ENCODE data around the gene HOXA2. TPM values are rescaled to one million over a fixed set of nuclear protein-coding genes. Genes with fewer than 3 reads are reported as not detected.

The HOXA2 gene
- total and polyA plus RNA-seq, 4 donors = 0.44 to 3.4 (median 1.5) TPM

- no peaks in the 10 kb centered on the region for H3K9me3 ChIP-seq (ENCODE audit: control insufficient read depth in 4 of 4, insufficient read depth in 3 of 4, low read length in 3 of 4)
- H3K27me3 ChIP-seq (ENCODE audit: control insufficient read depth in 3 of 3, insufficient read depth in 3 of 3, low read length in 2 of 3) = peaks cover 0 to 58% (median 14%) of the 10 kb centered on the region in 3 donors
- ATAC-seq (ENCODE audit: insufficient read depth, low FRiP score) = no peak
- 40 to 82% methylated on average over 2 of the region's 2 CpGs for WGBS, 2 donors
- H3K4me1 ChIP-seq (ENCODE audit: control insufficient read depth in 5 of 5, insufficient read depth in 5 of 5, low read length in 5 of 5) = peaks cover 0 to 72% (median 7%) of the 10 kb centered on the region in 5 donors
- H3K36me3 ChIP-seq (ENCODE audit: control insufficient read depth in 4 of 4, insufficient read depth in 4 of 4, low read length in 4 of 4) = peaks cover 0 to 31% (median 15%) of the 10 kb centered on the region in 4 donors
- peak in 1 of 3 donors; percentile 63 for DNase-seq
- no peak overlapping the region for H3K4me3 ChIP-seq
- TF ChIP-seq, protein P1, sequence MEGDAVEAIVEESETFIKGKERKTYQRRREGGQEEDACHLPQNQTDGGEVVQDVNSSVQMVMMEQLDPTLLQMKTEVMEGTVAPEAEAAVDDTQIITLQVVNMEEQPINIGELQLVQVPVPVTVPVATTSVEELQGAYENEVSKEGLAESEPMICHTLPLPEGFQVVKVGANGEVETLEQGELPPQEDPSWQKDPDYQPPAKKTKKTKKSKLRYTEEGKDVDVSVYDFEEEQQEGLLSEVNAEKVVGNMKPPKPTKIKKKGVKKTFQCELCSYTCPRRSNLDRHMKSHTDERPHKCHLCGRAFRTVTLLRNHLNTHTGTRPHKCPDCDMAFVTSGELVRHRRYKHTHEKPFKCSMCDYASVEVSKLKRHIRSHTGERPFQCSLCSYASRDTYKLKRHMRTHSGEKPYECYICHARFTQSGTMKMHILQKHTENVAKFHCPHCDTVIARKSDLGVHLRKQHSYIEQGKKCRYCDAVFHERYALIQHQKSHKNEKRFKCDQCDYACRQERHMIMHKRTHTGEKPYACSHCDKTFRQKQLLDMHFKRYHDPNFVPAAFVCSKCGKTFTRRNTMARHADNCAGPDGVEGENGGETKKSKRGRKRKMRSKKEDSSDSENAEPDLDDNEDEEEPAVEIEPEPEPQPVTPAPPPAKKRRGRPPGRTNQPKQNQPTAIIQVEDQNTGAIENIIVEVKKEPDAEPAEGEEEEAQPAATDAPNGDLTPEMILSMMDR (IDR thresholded peaks at IDR 0.05; ENCODE audit: control extremely low read depth, extremely low read depth) = no peak
- peak overlapping the region; percentile 82 to 98 for H3K9ac ChIP-seq (ENCODE audit: insufficient read depth in 1 of 2, low read length in 2 of 2)
- H3K27ac ChIP-seq (ENCODE audit: low read depth in 1 of 2, low read length in 1 of 2) = no peak overlapping the region
These were observed 35.3 kb upstream of the HOXA2 start for GRCh38 chr7:27137640-27138315.

DNA sequence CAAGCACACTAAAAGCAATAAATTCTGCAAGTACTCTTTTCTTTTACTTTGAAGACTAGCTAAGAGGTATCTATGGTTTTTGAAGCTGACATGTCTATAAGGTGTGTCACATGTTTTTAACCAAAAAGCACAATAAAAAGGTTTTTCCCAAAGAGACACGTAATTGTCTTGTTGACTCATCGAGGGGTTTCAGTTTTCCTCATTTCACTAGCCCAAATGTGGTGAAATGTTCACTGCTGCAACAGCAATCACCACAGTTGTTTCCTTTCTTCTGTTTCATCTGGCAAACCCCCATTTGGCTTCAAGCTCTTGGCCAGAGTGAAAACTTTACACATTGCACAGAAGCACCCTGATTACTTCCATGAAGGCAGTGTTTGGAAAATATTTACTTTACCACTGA, 31.9 kb upstream of the HOXA2 start:
- H3K36me3 ChIP-seq (ENCODE audit: control insufficient read depth in 4 of 4, insufficient read depth in 4 of 4, low read length in 4 of 4) = peaks cover 0 to 23% (median under 1%) of the 10 kb centered on the region in 4 donors
- DNase-seq = peak in 2 of 3 donors; percentile 63 to 96
- H3K27ac ChIP-seq (ENCODE audit: low read depth in 1 of 2, low read length in 1 of 2) = no peak overlapping the region
- peaks cover 4 to 84% (median 7%) of the 10 kb centered on the region in 5 donors for H3K4me1 ChIP-seq (ENCODE audit: control insufficient read depth in 5 of 5, insufficient read depth in 5 of 5, low read length in 5 of 5)
- TF ChIP-seq, protein P1 (IDR thresholded peaks at IDR 0.05; ENCODE audit: control extremely low read depth, extremely low read depth) = no peak
- H3K9me3 ChIP-seq (ENCODE audit: control insufficient read depth in 4 of 4, insufficient read depth in 3 of 4, low read length in 3 of 4) = no peaks in the 10 kb centered on the region
- ATAC-seq (ENCODE audit: insufficient read depth, low FRiP score) = no peak
- peak overlapping the region in 1 of 2 donors; percentile 98 for H3K9ac ChIP-seq (ENCODE audit: insufficient read depth in 1 of 2, low read length in 2 of 2)
- H3K4me3 ChIP-seq = no peak overlapping the region
- H3K27me3 ChIP-seq (ENCODE audit: control insufficient read depth in 3 of 3, insufficient read depth in 3 of 3, low read length in 2 of 3) = peaks cover 0 to 52% (median 16%) of the 10 kb centered on the region in 3 donors
- WGBS, 2 donors = 8 to 17% methylated on average over 2 of the region's 2 CpGs

DNA sequence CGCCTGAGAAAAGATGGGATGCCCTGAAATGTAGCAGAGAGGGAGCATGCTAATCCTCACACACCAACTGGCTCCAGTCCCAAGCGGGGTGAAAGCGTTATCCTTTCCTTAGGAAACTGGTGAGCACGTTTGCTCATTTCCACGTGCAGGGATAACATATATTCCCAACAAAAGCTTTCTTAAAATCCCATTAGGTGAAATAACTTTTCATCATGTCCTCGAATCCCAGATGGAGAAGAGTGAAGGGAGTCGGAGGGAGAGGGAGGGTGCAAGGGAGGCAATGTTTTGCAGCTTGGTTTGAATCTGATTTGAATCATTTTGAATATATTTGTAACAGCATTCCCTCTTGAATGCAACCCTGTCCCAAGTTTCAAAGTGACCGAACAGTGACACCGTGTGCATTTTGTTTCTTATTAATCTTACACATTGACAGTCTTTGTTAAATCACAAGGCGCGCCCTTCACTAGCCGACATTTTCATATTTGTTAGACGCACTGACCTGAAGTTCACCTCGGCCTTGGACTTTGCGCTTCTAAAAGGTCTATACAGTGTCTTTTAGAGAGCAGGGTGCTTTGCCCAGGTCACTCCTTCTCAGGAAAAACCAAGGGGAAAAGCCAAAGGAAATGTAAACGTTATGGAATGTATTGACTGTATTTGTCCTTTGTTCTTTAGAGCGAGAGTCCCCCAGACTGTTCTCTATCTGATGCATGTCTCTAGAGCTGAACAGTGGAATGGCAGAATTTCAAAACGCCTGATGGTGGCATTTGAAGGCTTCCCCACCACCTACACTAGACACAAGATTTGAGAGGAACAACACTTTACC, 31.1 kb upstream of the HOXA2 start:
- peaks cover 0 to 60% (median 16%) of the 10 kb centered on the region in 3 donors for H3K27me3 ChIP-seq (ENCODE audit: control insufficient read depth in 3 of 3, insufficient read depth in 3 of 3, low read length in 2 of 3)
- WGBS, 2 donors = 42 to 66% methylated on average over 18 of the region's 18 CpGs
- H3K4me3 ChIP-seq = no peak overlapping the region
- peaks cover 0 to 28% (median 4%) of the 10 kb centered on the region in 4 donors for H3K36me3 ChIP-seq (ENCODE audit: control insufficient read depth in 4 of 4, insufficient read depth in 4 of 4, low read length in 4 of 4)
- ATAC-seq (ENCODE audit: insufficient read depth, low FRiP score) = no peak
- H3K27ac ChIP-seq (ENCODE audit: low read depth in 1 of 2, low read length in 1 of 2) = peak overlapping the region in 1 of 2 donors; percentile 58
- DNase-seq = peak in 2 of 3 donors; percentile 49 to 80
- peak overlapping the region in 1 of 2 donors; percentile 98 for H3K9ac ChIP-seq (ENCODE audit: insufficient read depth in 1 of 2, low read length in 2 of 2)
- peaks cover 4 to 86% (median 7%) of the 10 kb centered on the region in 5 donors for H3K4me1 ChIP-seq (ENCODE audit: control insufficient read depth in 5 of 5, insufficient read depth in 5 of 5, low read length in 5 of 5)
- H3K9me3 ChIP-seq (ENCODE audit: control insufficient read depth in 4 of 4, insufficient read depth in 3 of 4, low read length in 3 of 4) = no peaks in the 10 kb centered on the region
- TF ChIP-seq, protein P1 (IDR thresholded peaks at IDR 0.05; ENCODE audit: control extremely low read depth, extremely low read depth) = no peak

Measured in lung (tissue), 12 donors.